HG02852 (cell line): ENCODE results near the gene NCKAP5.

Experiments
- ATAC-seq: cut with Tn5 transposase; IDR thresholded peaks from one replicate; pipeline ENCODE4 v1.9.1; 2021; ENCODE audit warnings: mild to moderate bottlenecking, moderate library complexity; ENCODE audit not compliant: unreplicated experiment

NCKAP5 gene

GRCh38 chr2:133574620-133575019, 6.4 kb upstream of the NCKAP5 start:
- no peak for ATAC-seq

- ATAC-seq: no peak
These were observed 5.9 kb upstream of the NCKAP5 start for GRCh38 chr2:133574186-133574585.

GRCh38 chr2:133573491-133574162, 5.4 kb upstream of the NCKAP5 start:
- no peak for ATAC-seq

- ATAC-seq: no peak
These were observed 3.0 kb upstream of the NCKAP5 start for GRCh38 chr2:133571249-133571648.

- ATAC-seq: no peak
These were observed 2.3 kb upstream of the NCKAP5 start for GRCh38 chr2:133570542-133570941.

- ATAC-seq: no peak
These were observed 1.1 kb upstream of the NCKAP5 start for GRCh38 chr2:133569286-133569830.

GRCh38 chr2:133568598-133568997, 335 bp upstream of the NCKAP5 start:
- no peak for ATAC-seq

GRCh38 chr2:133562558-133562957, 5.7 kb downstream of the NCKAP5 start:
- no peak for ATAC-seq

GRCh38 chr2:133561045-133561852, 7.0 kb downstream of the NCKAP5 start:
- ATAC-seq: no peak

GRCh38 chr2:133557614-133558013, 10.6 kb downstream of the NCKAP5 start:
- ATAC-seq: no peak

GRCh38 chr2:133553838-133554408, 14.3 kb downstream of the NCKAP5 start:
- ATAC-seq: no peak

GRCh38 chr2:133553251-133553650, 15.0 kb downstream of the NCKAP5 start:
- no peak for ATAC-seq

- no peak for ATAC-seq
These were observed 15.4 kb downstream of the NCKAP5 start for GRCh38 chr2:133552821-133553220.

- no peak for ATAC-seq
These were observed 26.5 kb downstream of the NCKAP5 start for GRCh38 chr2:133541797-133542196.

- no peak for ATAC-seq
These were observed 26.9 kb downstream of the NCKAP5 start for GRCh38 chr2:133541376-133541775.

- no peak for ATAC-seq
These were observed 35.3 kb downstream of the NCKAP5 start for GRCh38 chr2:133532919-133533318.

- ATAC-seq: no peak
These were observed 36.9 kb downstream of the NCKAP5 start for GRCh38 chr2:133531382-133531781.

GRCh38 chr2:133530645-133531044, 37.6 kb downstream of the NCKAP5 start:
- ATAC-seq: no peak

GRCh38 chr2:133526530-133527300, 41.5 kb downstream of the NCKAP5 start:
- ATAC-seq: no peak

GRCh38 chr2:133525613-133526529, 42.4 kb downstream of the NCKAP5 start:
- ATAC-seq: no peak
